Measurements from ENCODE around the gene TARBP1.

Gene TARBP1

GRCh38 chr1:234355782-234356510 is 123.0 kb downstream of the TARBP1 start:
- Histone ChIP-seq H3K9me3 (ENCODE audit: low read length) (no peaks in the 10 kb centered on the region), H3K4me3 (ENCODE audit: low read depth in 1 of 2, low read length in 2 of 2) (no peak overlapping the region), H3K36me3 (ENCODE audit: insufficient read depth, low read length) (no peaks in the 10 kb centered on the region), H3K9ac (ENCODE audit: low read length) (no peak overlapping the region), H3K27ac (ENCODE audit: low read depth, low read length) (no peak overlapping the region), H3K27me3 (ENCODE audit: control insufficient read depth in 1 of 2, insufficient read depth in 2 of 2, low read length in 2 of 2) (no peaks in the 10 kb centered on the region), H3K4me1 (ENCODE audit: insufficient read depth, low read length) (no peaks in the 10 kb centered on the region)

- no peak overlapping the region for H3K27ac ChIP-seq (ENCODE audit: low read depth, low read length)
- no peaks in the 10 kb centered on the region for H3K27me3 ChIP-seq (ENCODE audit: control insufficient read depth in 1 of 2, insufficient read depth in 2 of 2, low read length in 2 of 2)
- H3K4me1 ChIP-seq (ENCODE audit: insufficient read depth, low read length), result no peaks in the 10 kb centered on the region
- no peaks in the 10 kb centered on the region for H3K36me3 ChIP-seq (ENCODE audit: insufficient read depth, low read length)
- H3K4me3 ChIP-seq (ENCODE audit: low read depth in 1 of 2, low read length in 2 of 2), result no peak overlapping the region
- no peaks in the 10 kb centered on the region for H3K9me3 ChIP-seq (ENCODE audit: low read length)
- no peak overlapping the region for H3K9ac ChIP-seq (ENCODE audit: low read length)
Observed at GRCh38 chr1:234348964-234349363, 130.0 kb downstream of the TARBP1 start.

- no peaks in the 10 kb centered on the region for H3K27me3 ChIP-seq (ENCODE audit: control insufficient read depth in 1 of 2, insufficient read depth in 2 of 2, low read length in 2 of 2)
- no peak overlapping the region for H3K4me3 ChIP-seq (ENCODE audit: low read depth in 1 of 2, low read length in 2 of 2)
- no peak overlapping the region for H3K27ac ChIP-seq (ENCODE audit: low read depth, low read length)
- no peaks in the 10 kb centered on the region for H3K36me3 ChIP-seq (ENCODE audit: insufficient read depth, low read length)
- no peak overlapping the region for H3K9ac ChIP-seq (ENCODE audit: low read length)
- H3K4me1 ChIP-seq (ENCODE audit: insufficient read depth, low read length), result no peaks in the 10 kb centered on the region
- H3K9me3 ChIP-seq (ENCODE audit: low read length), result no peaks in the 10 kb centered on the region
Observed at GRCh38 chr1:234345237-234345636, 133.7 kb downstream of the TARBP1 start.

GRCh38 chr1:234342774-234343173 is 136.2 kb downstream of the TARBP1 start:
- Histone ChIP-seq H3K4me1 (ENCODE audit: insufficient read depth, low read length) (no peaks in the 10 kb centered on the region), H3K27me3 (ENCODE audit: control insufficient read depth in 1 of 2, insufficient read depth in 2 of 2, low read length in 2 of 2) (no peaks in the 10 kb centered on the region), H3K27ac (ENCODE audit: low read depth, low read length) (no peak overlapping the region), H3K9me3 (ENCODE audit: low read length) (no peaks in the 10 kb centered on the region), H3K9ac (ENCODE audit: low read length) (no peak overlapping the region), H3K4me3 (ENCODE audit: low read depth in 1 of 2, low read length in 2 of 2) (no peak overlapping the region), H3K36me3 (ENCODE audit: insufficient read depth, low read length) (no peaks in the 10 kb centered on the region)

All from muscle layer of colon (tissue), 2 donors.